SHP77 (cell line): ENCODE data around the gene PCNX1.

Source experiments
- DNase-seq, 2 experiments: peaks; one replicate each; lab custom pipeline; 2025; lab: John Stamatoyannopoulos, UW

The PCNX1 gene

GRCh38 chr14:70957710-70958109, 50.5 kb downstream of the PCNX1 start:
- DNase-seq, result no peak

GRCh38 chr14:70962935-70963334, 55.7 kb downstream of the PCNX1 start:
- DNase-seq, result no peak

- DNase-seq, result no peak
Observed at GRCh38 chr14:70964492-70964891, 57.2 kb downstream of the PCNX1 start.

- DNase-seq, result no peak
Observed at GRCh38 chr14:70971560-70971959, 64.3 kb downstream of the PCNX1 start.

- DNase-seq, result peak; percentile 62
Observed at GRCh38 chr14:70972107-70972976, 65.1 kb downstream of the PCNX1 start.

- DNase-seq, result no peak
Observed at GRCh38 chr14:70976591-70976990, 69.3 kb downstream of the PCNX1 start.

GRCh38 chr14:70981000-70981952, 74.0 kb downstream of the PCNX1 start:
- DNase-seq, result no peak

- DNase-seq, result no peak
Observed at GRCh38 chr14:70982200-70982599, 74.9 kb downstream of the PCNX1 start.

- no peak for DNase-seq
Observed at GRCh38 chr14:70987041-70987440, 79.8 kb downstream of the PCNX1 start.

GRCh38 chr14:70988452-70988851, 81.2 kb downstream of the PCNX1 start:
- no peak for DNase-seq

- no peak for DNase-seq
Observed at GRCh38 chr14:70993931-70994330, 86.7 kb downstream of the PCNX1 start.

- no peak for DNase-seq
Observed at GRCh38 chr14:70995211-70995610, 88.0 kb downstream of the PCNX1 start.

GRCh38 chr14:70995671-70996070, 88.4 kb downstream of the PCNX1 start:
- DNase-seq, result no peak

GRCh38 chr14:70999117-70999516, 91.9 kb downstream of the PCNX1 start:
- DNase-seq, result no peak

GRCh38 chr14:71000091-71000490, 92.8 kb downstream of the PCNX1 start:
- no peak for DNase-seq

GRCh38 chr14:71001742-71002141, 94.5 kb downstream of the PCNX1 start:
- DNase-seq, result no peak

- DNase-seq, result no peak
Observed at GRCh38 chr14:71003156-71003555, 95.9 kb downstream of the PCNX1 start.

GRCh38 chr14:71004481-71004880, 97.2 kb downstream of the PCNX1 start:
- DNase-seq, result no peak

GRCh38 chr14:71005076-71005475, 97.8 kb downstream of the PCNX1 start:
- no peak for DNase-seq

- DNase-seq, result no peak
Observed at GRCh38 chr14:71006200-71006563, 98.9 kb downstream of the PCNX1 start.

- DNase-seq, result no peak
Observed at GRCh38 chr14:71011479-71011878, 104.2 kb downstream of the PCNX1 start.

GRCh38 chr14:71012888-71013287, 105.6 kb downstream of the PCNX1 start:
- no peak for DNase-seq
